DND-41 (cell line): ENCODE measurements around the gene CAAP1.

Experiments
- ATAC-seq: fragments of 200-7000 bp; cut with Tn5 transposase; 3 replicates; pipeline ENCODE4 v1.9.1; 2021; ENCODE audit warnings: low read depth; ENCODE audit not compliant: insufficient read depth
- DNase-seq: peaks from one replicate; pipeline ENCODE4 v3.0.0-alpha.2; 2020
- H2AFZ ChIP-seq: 2 replicates; pipeline ENCODE4 v1.6.0; 2012; ENCODE audit warnings: low read depth, low read length
- H3K27ac ChIP-seq: 2 replicates; pipeline ENCODE4 v1.5.1; 2012; ENCODE audit warnings: low read length, inconsistent platforms
- H3K27me3 ChIP-seq: fragments of 200-600 bp; sonication (generic); 2 replicates; pipeline ENCODE4 v1.6.0; 2012; ENCODE audit warnings: low read length, mild to moderate bottlenecking, inconsistent platforms; ENCODE audit not compliant: insufficient read depth, poor library complexity
- H3K36me3 ChIP-seq: 2 replicates; pipeline ENCODE4 v1.5.1; 2012; ENCODE audit warnings: low read length, inconsistent platforms; ENCODE audit not compliant: insufficient read depth
- H3K4me1 ChIP-seq: 2 replicates; pipeline ENCODE4 v1.5.1; 2012; ENCODE audit warnings: mild to moderate bottlenecking, low read length; ENCODE audit not compliant: insufficient read depth
- H3K4me2 ChIP-seq: 2 replicates; pipeline ENCODE4 v1.6.0; 2012; ENCODE audit warnings: mild to moderate bottlenecking, moderate library complexity, low read length, inconsistent platforms; ENCODE audit not compliant: insufficient read depth
- H3K4me3 ChIP-seq, 2 experiments: fragments of 200-600 bp in 1 of 2; shearing (Covaris generic) in 1 of 2; 2 replicates each; pipeline ENCODE4 v1.5.1; 2012 to 2016; ENCODE audit warnings: inconsistent platforms in 2 of 2, low read length in 2 of 2, mild to moderate bottlenecking in 2 of 2, low read depth in 1 of 2, moderate library complexity in 1 of 2
- H3K79me2 ChIP-seq: 2 replicates; pipeline ENCODE4 v1.6.0; 2012; ENCODE audit warnings: low read length, inconsistent platforms; ENCODE audit not compliant: insufficient read depth
- H3K9ac ChIP-seq: 2 replicates; pipeline ENCODE4 v1.6.0; 2012; ENCODE audit warnings: low read depth, mild to moderate bottlenecking, inconsistent platforms, low read length, moderate library complexity
- H3K9me3 ChIP-seq: 2 replicates; pipeline ENCODE4 v1.5.1; 2012; ENCODE audit warnings: low read length, moderate library complexity, mild to moderate bottlenecking, inconsistent platforms; ENCODE audit not compliant: insufficient read depth, severe bottlenecking
- H4K20me1 ChIP-seq: 2 replicates; pipeline ENCODE4 v1.6.0; 2012; ENCODE audit warnings: low read length; ENCODE audit not compliant: insufficient read depth
- EZH2 ChIP-seq: IDR thresholded peaks from 3 replicates; pipeline ENCODE4 v1.6.1; 2012; ENCODE audit warnings: borderline replicate concordance, low read depth, mild to moderate bottlenecking, moderate library complexity, low read length, inconsistent platforms; ENCODE audit not compliant: severe bottlenecking
- TF ChIP-seq, protein P1 (sequence below): IDR thresholded peaks from 2 replicates; pipeline ENCODE4 v1.5.1; 2012; ENCODE audit warnings: borderline replicate concordance, low read length, moderate library complexity, mild to moderate bottlenecking; ENCODE audit not compliant: poor library complexity, severe bottlenecking; ENCODE audit errors: extremely low read depth

CAAP1 gene

DNA sequence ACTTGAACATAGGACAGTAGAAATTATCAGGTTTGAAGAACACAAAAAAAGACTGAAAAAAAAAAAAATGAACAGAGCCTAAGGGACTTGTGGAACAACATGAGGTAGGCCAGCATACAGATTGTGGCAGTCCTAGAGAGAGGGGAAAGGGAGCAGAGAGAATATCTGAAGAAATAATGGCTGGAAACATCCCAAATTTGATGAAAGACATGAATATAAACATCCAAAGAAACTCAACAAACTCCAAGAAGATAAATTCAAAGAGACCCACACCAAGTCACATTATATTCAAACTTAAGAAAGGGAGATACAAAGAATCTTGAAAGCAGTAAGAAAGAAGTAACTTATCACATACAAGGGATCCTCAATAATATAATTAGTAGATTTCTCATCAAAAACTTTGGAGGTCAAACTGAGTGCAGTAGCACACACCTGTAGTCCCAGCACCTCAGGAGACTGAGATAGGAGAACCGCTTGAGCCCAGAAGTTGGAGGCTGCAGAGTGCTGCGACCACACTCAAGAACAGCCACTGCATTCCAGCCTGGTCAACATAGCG lies 45.3 kb upstream of the CAAP1 start:
- peaks cover 22% of the 10 kb centered on the region for H3K4me1 ChIP-seq
- DNase-seq (no peak), ATAC-seq (no peak)
- H4K20me1 ChIP-seq: peaks cover 40% of the 10 kb centered on the region
- H3K9ac ChIP-seq: no peak overlapping the region
- H3K27me3 ChIP-seq: no peaks in the 10 kb centered on the region
- TF ChIP-seq EZH2: no peak
- TF ChIP-seq, protein P1, sequence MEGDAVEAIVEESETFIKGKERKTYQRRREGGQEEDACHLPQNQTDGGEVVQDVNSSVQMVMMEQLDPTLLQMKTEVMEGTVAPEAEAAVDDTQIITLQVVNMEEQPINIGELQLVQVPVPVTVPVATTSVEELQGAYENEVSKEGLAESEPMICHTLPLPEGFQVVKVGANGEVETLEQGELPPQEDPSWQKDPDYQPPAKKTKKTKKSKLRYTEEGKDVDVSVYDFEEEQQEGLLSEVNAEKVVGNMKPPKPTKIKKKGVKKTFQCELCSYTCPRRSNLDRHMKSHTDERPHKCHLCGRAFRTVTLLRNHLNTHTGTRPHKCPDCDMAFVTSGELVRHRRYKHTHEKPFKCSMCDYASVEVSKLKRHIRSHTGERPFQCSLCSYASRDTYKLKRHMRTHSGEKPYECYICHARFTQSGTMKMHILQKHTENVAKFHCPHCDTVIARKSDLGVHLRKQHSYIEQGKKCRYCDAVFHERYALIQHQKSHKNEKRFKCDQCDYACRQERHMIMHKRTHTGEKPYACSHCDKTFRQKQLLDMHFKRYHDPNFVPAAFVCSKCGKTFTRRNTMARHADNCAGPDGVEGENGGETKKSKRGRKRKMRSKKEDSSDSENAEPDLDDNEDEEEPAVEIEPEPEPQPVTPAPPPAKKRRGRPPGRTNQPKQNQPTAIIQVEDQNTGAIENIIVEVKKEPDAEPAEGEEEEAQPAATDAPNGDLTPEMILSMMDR: no peak
- H2AFZ ChIP-seq: no peak overlapping the region
- peaks cover 93% of the 10 kb centered on the region for H3K79me2 ChIP-seq
- H3K4me2 ChIP-seq: no peak overlapping the region
- no peak overlapping the region for H3K4me3 ChIP-seq
- no peaks in the 10 kb centered on the region for H3K9me3 ChIP-seq
- H3K27ac ChIP-seq: no peak overlapping the region
- H3K36me3 ChIP-seq: peaks cover 12% of the 10 kb centered on the region; the same call in 1 of the 2 replicates

DNA sequence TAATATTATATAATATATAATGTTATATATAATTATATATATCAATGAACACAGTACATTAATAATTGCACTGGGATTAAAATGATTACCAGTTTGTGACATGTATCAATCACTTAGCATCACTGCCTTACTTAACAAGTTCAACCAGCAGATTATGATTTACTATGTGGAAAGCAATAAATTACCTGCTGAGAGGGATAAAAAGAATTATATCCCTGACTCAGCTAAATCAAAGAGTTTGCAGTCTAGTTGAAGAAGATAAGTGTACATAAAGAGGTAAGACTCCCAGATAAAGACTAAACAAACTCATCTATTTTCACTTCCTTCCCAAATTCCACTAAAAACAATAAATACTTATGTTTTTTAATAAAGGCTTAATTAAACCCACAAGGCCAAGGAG lies 43.2 kb upstream of the CAAP1 start:
- Histone ChIP-seq H3K4me2 (no peak overlapping the region), H3K36me3 (peaks cover 29% of the 10 kb centered on the region; the same call in 1 of the 2 replicates), H4K20me1 (peaks cover 31% of the 10 kb centered on the region), H3K9me3 (no peaks in the 10 kb centered on the region), H3K79me2 (peaks cover 91% of the 10 kb centered on the region), H3K9ac (no peak overlapping the region), H3K27me3 (no peaks in the 10 kb centered on the region), H3K4me3 (no peak overlapping the region), H3K4me1 (peaks cover 11% of the 10 kb centered on the region), H3K27ac (no peak overlapping the region), H2AFZ (no peak overlapping the region)
- DNase-seq (no peak), ATAC-seq (no peak)
- TF ChIP-seq, protein P1: no peak
- TF ChIP-seq EZH2: no peak

DNA sequence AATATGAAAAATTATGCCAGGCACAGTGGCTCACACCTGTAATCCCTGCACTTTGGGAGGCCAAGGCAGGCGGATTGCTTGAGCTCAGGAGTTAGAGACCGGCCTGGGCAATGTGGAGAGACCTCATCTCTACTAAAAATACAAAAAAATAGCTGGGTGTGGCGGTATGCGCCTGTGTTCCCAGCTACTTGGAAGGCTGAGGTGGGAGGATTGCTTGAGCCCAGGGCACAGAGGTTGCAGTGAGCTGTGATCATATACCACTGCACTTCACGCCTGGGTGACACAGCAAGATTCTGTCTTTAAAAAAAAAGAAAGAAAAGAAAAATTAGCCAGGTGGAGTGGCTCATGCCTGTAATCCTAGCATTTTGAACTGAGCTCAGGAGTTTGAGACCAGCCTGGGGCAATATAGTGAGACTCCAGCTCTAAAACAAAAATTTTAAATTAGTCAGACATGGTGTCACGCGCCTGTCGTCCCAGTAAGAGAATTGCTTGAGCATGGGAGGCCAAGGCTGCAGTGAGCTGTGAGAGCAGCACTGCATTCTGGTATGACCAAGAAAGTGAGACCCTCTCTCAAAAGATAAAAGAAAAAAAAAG lies 36.4 kb upstream of the CAAP1 start:
- Histone ChIP-seq H3K9me3 (no peaks in the 10 kb centered on the region), H3K4me2 (no peak overlapping the region), H3K36me3 (peaks cover 74% of the 10 kb centered on the region), H3K4me3 (no peak overlapping the region), H3K9ac (no peak overlapping the region), H3K79me2 (peaks cover 39% of the 10 kb centered on the region), H3K4me1 (no peaks in the 10 kb centered on the region), H4K20me1 (no peaks in the 10 kb centered on the region; the same call in 1 of the 2 replicates), H2AFZ (no peak overlapping the region), H3K27me3 (no peaks in the 10 kb centered on the region), H3K27ac (no peak overlapping the region)
- ATAC-seq (no peak), DNase-seq (no peak)
- TF ChIP-seq, protein P1: no peak
- no peak for TF ChIP-seq EZH2
